Measurements from ENCODE around the gene CNOT2. TPM values are rescaled to one million over a fixed set of nuclear protein-coding genes. Genes with fewer than 3 reads are reported as not detected.

CNOT2 gene
- total and polyA plus RNA-seq, 2 donors (not counting 1 experiment from before 2014, with no cell fraction given): 65.0 to 120 TPM

DNA sequence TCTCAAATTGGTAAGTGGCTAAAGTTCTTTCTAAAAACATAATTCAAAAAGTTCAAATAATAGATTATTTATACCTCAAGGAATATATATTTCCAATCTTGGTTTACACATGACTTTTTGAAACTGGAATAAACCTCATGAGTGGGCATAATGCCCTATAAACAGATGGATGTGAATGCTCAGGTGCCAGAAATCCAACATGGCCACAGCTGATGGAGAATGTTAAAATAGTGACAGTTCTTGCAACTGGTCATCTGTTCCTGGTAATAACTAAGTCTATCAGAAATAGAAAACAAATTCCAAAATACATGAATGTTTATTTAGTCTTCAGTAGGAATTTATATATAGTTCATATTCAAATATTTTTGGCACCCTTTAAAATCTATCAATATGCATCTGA, 21.6 kb upstream of the CNOT2 start:
- Histone ChIP-seq H3K4me1 (ENCODE audit: control insufficient read depth in 2 of 2, insufficient read depth in 2 of 2, low read length in 2 of 2) (no peaks in the 10 kb centered on the region), H4K20me1 (ENCODE audit: control insufficient read depth, insufficient read depth, low read length, poor library complexity, severe bottlenecking) (no peaks in the 10 kb centered on the region), H3K9me3 (ENCODE audit: control extremely low read depth in 1 of 3, control insufficient read depth in 2 of 3, insufficient read depth in 1 of 3, low read length in 2 of 3) (no peaks in the 10 kb centered on the region), H3K4me2 (replicated peaks; ENCODE audit: low read depth, low read length, poor library complexity, severe bottlenecking) (no peak overlapping the region), H3K36me3 (replicated peaks in 1 of 2; ENCODE audit: control extremely low read depth in 1 of 2, control insufficient read depth in 1 of 2, extremely low read depth in 1 of 2, insufficient read depth in 2 of 2, low read length in 1 of 2) (no peaks in the 10 kb centered on the region), H3K9ac (ENCODE audit: low read length) (no peak overlapping the region), H2AFZ (ENCODE audit: insufficient read depth, low read depth, low read length, poor library complexity, severe bottlenecking) (no peak overlapping the region), H3K27ac (ENCODE audit: low read length in 2 of 2) (no peak overlapping the region), H3K4me3 (ENCODE audit: control extremely low read depth in 1 of 5, extremely low read depth in 1 of 5, insufficient read depth in 1 of 5, low read depth in 2 of 5, low read length in 4 of 5) (no peak overlapping the region), H3K27me3 (replicated peaks in 1 of 4; ENCODE audit: control extremely low read depth in 1 of 4, control insufficient read depth in 3 of 4, insufficient read depth in 4 of 4, low read length in 3 of 4) (no peaks in the 10 kb centered on the region), H3K79me2 (ENCODE audit: control insufficient read depth, insufficient read depth, low read length) (no peaks in the 10 kb centered on the region)
- DNase-seq (no peak), ATAC-seq (ENCODE audit: low read depth) (no peak)
- ChIA-PET POLR2A (no interaction called here), CTCF (no interaction called here)
- Mint-ChIP-seq H3K27ac (no peak overlapping the region), H3K4me1 (no peaks in the 10 kb centered on the region), H3K27me3 (no peaks in the 10 kb centered on the region), H3K9me3 (ENCODE audit: insufficient read depth) (no peaks in the 10 kb centered on the region), H3K4me3 (no peak overlapping the region)
- intact Hi-C loops (cut with micrococcal nuclease): no loop called here
- TF ChIP-seq EZH2 (IDR thresholded peaks at IDR 0.05; ENCODE audit: borderline replicate concordance, insufficient read depth, low read depth, low read length, poor library complexity, severe bottlenecking) (no peak), CTCF (IDR thresholded peaks at IDR 0.05) (no peak)

DNA sequence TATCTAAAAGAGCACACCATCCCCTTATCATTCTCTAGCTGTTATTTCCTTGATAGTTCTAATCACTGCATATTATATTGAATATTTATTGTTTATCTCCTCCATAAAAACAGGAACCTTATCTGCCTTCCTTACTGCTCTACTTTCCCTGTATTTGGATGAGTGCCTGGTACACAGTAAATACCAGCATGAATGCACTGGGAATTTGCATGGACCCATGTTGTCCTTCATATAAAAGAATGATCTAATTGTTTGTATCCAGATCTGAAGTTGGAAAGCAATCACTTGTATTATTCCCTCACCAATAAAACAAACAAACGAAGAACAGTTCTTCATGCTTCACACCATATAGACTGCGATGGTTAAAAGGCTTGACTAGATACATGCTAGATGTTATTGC, 15.3 kb upstream of the CNOT2 start:
- intact Hi-C loops (cut with micrococcal nuclease): no loop called here
- Histone ChIP-seq H3K9me3 (ENCODE audit: control extremely low read depth in 1 of 3, control insufficient read depth in 2 of 3, insufficient read depth in 1 of 3, low read length in 2 of 3) (no peaks in the 10 kb centered on the region), H3K4me3 (ENCODE audit: control extremely low read depth in 1 of 5, extremely low read depth in 1 of 5, insufficient read depth in 1 of 5, low read depth in 2 of 5, low read length in 4 of 5) (no peak overlapping the region), H2AFZ (ENCODE audit: insufficient read depth, low read depth, low read length, poor library complexity, severe bottlenecking) (no peak overlapping the region), H4K20me1 (ENCODE audit: control insufficient read depth, insufficient read depth, low read length, poor library complexity, severe bottlenecking) (no peaks in the 10 kb centered on the region), H3K27me3 (replicated peaks in 1 of 4; ENCODE audit: control extremely low read depth in 1 of 4, control insufficient read depth in 3 of 4, insufficient read depth in 4 of 4, low read length in 3 of 4) (no peaks in the 10 kb centered on the region), H3K4me1 (ENCODE audit: control insufficient read depth in 2 of 2, insufficient read depth in 2 of 2, low read length in 2 of 2) (no peaks in the 10 kb centered on the region), H3K27ac (ENCODE audit: low read length in 2 of 2) (no peak overlapping the region), H3K4me2 (replicated peaks; ENCODE audit: low read depth, low read length, poor library complexity, severe bottlenecking) (no peak overlapping the region), H3K9ac (ENCODE audit: low read length) (no peak overlapping the region), H3K36me3 (replicated peaks in 1 of 2; ENCODE audit: control extremely low read depth in 1 of 2, control insufficient read depth in 1 of 2, extremely low read depth in 1 of 2, insufficient read depth in 2 of 2, low read length in 1 of 2) (no peaks in the 10 kb centered on the region), H3K79me2 (ENCODE audit: control insufficient read depth, insufficient read depth, low read length) (no peaks in the 10 kb centered on the region)
- WGBS (ENCODE audit: insufficient coverage): 100% methylated on average over 1 of the region's 2 CpGs
- H3K27me3 Mint-ChIP-seq: no peaks in the 10 kb centered on the region
- H3K27ac Mint-ChIP-seq: no peak overlapping the region
- ChIA-PET POLR2A (no interaction called here), CTCF (no interaction called here)
- ATAC-seq (ENCODE audit: low read depth) (no peak), DNase-seq (no peak)
- H3K9me3 Mint-ChIP-seq (ENCODE audit: insufficient read depth): no peaks in the 10 kb centered on the region
- H3K4me1 Mint-ChIP-seq: no peaks in the 10 kb centered on the region
- no peak for TF ChIP-seq CTCF (IDR thresholded peaks at IDR 0.05)
- TF ChIP-seq EZH2 (IDR thresholded peaks at IDR 0.05; ENCODE audit: borderline replicate concordance, insufficient read depth, low read depth, low read length, poor library complexity, severe bottlenecking): no peak
- H3K4me3 Mint-ChIP-seq: no peak overlapping the region

Data from B cell (primary cell).